Activated CD4-positive, CD25-positive, alpha-beta regulatory T cell treated with anti-CD3 and anti-CD28 coated beads, Interleukin-2, amount 50 U/mL, for 16 hours (primary cell): Measurements from ENCODE around the gene KIRREL3.

ENCODE experiments used
- DNase-seq: peaks from one replicate; pipeline ENCODE4 v3.0.0-alpha.2; 2020; ENCODE audit warnings: low read depth, low spot score

Gene KIRREL3

GRCh38 chr11:126467471-126467870 is 533.1 kb downstream of the KIRREL3 start:
- no peak for DNase-seq

DNA sequence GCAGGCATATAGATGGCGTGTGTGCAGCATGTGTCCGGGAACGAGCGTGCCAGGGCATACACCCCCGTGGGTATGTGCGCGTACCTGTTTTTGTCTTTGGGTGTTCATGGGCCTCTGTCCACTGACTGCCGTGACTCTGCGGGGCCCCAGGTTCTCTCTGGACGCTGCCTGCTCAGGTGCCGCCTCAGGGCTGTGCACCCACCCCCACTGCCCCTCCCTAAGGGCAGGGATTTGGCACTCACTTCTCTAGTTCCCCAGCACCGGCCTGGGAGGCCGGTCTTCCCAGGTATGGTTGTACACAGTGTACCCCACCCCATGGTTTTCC is 533.6 kb downstream of the KIRREL3 start:
- DNase-seq = no peak

DNA sequence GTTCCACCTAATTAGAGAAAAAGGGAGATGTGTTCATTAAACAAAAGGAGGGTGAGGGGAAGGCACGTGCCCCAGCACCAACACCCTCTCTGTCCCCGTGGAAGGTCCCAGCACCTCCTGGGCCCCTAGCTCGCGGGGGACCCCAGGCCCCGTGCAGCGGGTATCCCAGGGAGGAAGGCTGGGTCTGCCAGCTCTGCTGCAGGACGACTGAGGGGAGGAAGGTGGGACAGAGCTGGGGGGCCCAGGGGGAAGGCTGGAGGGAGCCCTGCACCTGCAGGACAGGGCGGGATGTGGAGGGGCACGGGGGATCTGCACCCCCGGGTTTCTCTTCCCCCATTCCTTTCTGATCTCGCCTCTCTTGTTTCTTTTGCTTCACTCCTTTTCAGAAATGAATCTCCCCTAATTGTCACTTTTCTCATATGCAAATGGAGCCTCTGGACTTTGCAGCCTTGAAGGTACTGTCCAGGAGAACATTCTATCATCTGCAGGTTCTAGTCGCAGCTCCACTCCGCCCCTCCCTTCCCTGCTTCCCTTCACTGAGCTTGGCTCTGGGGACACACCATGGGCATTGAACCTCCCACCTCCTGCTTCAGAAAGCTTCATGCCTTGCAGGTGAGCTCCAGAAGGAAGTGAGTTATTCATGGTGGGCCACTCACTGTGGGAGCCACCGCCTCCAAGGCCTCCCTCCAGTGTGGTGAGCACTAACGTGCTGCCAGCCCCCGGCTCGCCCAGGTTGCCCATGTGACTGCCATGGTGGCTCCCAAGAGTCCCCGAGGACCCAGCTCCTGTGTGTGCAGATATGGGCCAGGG is 534.1 kb downstream of the KIRREL3 start:
- no peak for DNase-seq

DNA sequence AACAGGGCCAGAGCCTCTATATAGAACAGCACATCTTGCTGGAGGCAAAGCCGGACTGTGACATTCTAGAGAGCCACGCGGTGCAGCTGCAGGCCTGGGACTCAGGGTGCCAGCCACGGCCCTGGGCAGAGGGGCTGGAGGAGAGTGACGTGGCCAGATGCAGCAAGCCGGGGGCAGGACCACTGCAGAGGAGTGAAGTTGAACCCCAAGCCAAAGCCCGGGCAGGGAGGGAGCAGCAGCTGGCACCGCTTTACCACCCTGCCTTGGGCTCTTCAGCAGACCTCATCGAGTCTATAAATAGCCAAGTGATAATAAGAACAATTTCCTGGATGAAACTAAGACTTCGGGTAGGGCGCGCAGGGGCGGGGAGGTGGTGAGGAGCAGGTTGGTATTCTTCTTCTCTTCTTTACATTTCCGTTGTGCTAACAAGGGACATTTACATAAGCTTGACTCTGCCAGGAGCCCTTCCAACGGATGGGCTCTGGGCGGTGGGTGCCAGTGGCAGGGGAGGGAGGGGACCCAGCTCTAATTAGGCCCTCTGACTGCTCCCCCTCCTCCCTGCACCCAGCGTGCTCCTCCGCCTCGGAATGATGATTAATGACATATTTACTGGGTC is 534.9 kb downstream of the KIRREL3 start:
- no peak for DNase-seq

DNA sequence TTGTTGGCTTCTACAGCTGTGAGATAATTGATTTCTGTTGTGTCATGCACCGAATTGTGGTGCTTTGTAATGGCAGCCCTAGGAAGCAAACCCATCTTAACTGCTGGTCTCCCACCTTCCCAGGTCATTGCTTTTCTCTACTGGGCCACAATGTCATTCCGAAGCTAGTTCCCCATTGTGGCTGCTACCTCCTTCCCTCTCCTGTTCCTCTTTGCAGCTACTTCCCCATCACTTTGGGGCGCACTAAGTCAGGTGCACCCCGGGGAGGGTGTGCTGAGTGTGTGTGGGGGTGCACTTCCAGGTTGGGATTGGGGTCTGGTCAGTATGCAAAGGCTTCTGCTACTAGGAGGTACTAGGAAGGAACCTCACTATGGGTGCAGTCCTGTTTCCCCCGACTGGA is 535.8 kb downstream of the KIRREL3 start:
- DNase-seq = no peak

- DNase-seq = no peak
Measured at GRCh38 chr11:126462422-126462821, 538.1 kb downstream of the KIRREL3 start.

GRCh38 chr11:126461996-126462395 is 538.6 kb downstream of the KIRREL3 start:
- no peak for DNase-seq

GRCh38 chr11:126461096-126461440 is 539.5 kb downstream of the KIRREL3 start:
- DNase-seq = no peak

- no peak for DNase-seq
Measured at GRCh38 chr11:126460417-126461095, 540.0 kb downstream of the KIRREL3 start.

- DNase-seq = no peak
Measured at GRCh38 chr11:126459691-126460281, 540.8 kb downstream of the KIRREL3 start.

GRCh38 chr11:126457817-126458216 is 542.8 kb downstream of the KIRREL3 start:
- DNase-seq = no peak

GRCh38 chr11:126456783-126457542 is 543.6 kb downstream of the KIRREL3 start:
- no peak for DNase-seq

GRCh38 chr11:126456089-126456488 is 544.5 kb downstream of the KIRREL3 start:
- no peak for DNase-seq

- no peak for DNase-seq
Measured at GRCh38 chr11:126452241-126453101, 548.1 kb downstream of the KIRREL3 start.

DNA sequence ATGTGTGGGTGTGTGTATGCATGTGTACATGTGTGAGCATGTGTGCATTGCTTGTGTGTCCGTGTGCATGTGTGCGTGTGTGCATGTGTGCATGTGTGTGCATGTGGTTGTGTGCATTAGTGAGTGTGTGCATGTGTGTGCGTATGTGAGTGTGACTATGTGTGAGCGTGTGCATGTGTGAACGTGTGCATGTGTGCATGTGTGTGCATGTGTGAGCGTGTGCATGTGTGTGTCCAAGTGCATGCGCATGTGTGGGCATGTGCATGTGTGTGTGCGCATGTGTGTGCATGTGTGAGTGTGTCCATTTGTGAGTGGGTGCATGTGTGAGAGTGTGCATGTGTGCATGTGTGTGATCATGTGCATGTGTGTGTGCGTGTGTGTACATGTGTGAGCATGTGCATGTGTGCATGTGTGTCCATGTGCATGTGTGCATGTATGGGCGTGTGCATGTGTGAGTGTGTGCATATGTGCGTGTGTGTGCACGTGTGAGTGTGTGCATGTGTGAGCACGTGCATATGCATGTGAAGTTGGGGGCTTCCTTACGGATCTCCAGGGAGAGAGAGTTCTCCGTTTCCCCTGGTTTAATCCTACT is 549.3 kb downstream of the KIRREL3 start:
- DNase-seq = no peak

- no peak for DNase-seq
Measured at GRCh38 chr11:126450806-126451205, 549.8 kb downstream of the KIRREL3 start.

GRCh38 chr11:126450198-126450597 is 550.4 kb downstream of the KIRREL3 start:
- no peak for DNase-seq

DNA sequence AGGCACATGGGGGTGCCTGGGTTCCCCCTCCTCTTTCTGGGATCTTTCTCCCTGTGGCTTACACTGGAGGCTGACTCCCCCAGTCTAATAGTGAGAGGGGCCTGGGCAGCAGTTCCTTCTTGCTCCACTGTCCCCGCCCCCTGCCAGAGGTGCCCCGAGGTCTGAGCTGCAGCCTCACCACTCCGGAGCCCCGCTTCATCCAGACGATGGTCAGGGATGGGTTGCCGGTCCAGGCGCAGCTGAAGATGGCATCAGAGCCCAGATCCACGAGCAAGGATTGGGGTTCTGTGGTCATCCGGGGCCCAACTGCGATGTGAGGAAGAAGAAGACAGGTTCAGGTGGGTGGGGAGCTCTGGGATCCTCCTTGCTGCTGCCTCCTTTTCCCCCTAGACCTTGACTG is 554.0 kb downstream of the KIRREL3 start:
- DNase-seq = no peak

DNA sequence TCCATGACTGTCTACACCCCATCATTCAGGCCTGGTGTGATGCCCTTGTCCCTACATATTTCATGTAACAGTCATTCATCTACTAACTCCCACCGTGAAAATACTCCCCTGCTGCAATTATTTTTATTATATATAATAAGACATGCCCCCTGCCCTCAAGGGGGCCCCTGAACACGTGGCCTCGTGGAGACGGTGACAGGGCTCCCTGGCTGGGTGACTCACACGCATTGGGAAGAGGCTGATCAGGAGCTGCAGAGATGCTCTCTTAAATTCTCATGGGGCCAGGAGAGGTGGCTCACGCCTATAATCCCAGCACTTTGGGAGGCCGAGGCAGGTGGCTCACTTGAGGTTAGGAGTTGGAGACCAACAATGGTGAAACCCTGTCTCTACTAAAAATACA is 556.5 kb downstream of the KIRREL3 start:
- DNase-seq = no peak

- DNase-seq = no peak
Measured at GRCh38 chr11:126443120-126443519, 557.5 kb downstream of the KIRREL3 start.
